Gastrocnemius medialis (tissue), 4 donors: ENCODE data around the gene RNU7-1. TPM values are rescaled to one million over a fixed set of nuclear protein-coding genes. Genes with fewer than 3 reads are reported as not detected.

Source experiments
- ATAC-seq, 2 donors: fragments of 150-250 bp; one replicate each; pipeline ENCODE4 v1.9.1; 2016
- DNase-seq, 2 donors: peaks; one replicate each; pipeline ENCODE4 v3.0.0-alpha.2; 2019
- H3K27ac ChIP-seq, 4 donors: fragments of 200-600 bp; sonication (generic); 1 replicate in 1 of 4; 2 replicates in 3 of 4; pipeline ENCODE4 v1.5.1; 2016 to 2018; ENCODE audit warnings: mild to moderate bottlenecking in 2 of 4, moderate library complexity in 1 of 4
- H3K27me3 ChIP-seq, 3 donors: fragments of 200-600 bp; sonication (generic) in 2 of 3; 1 replicate in 1 of 3; 2 replicates in 2 of 3; pipeline versions ENCODE4 v1.5.1 to v1.6.0; 2016 to 2019; ENCODE audit warnings: mild to moderate bottlenecking in 1 of 3, moderate library complexity in 1 of 3
- H3K36me3 ChIP-seq, 2 donors: fragments of 200-600 bp; sonication (generic) in 1 of 2; one replicate each; pipeline ENCODE4 v1.5.1; 2017 to 2018
- H3K4me1 ChIP-seq, 2 donors: fragments of 200-600 bp; sonication (generic) in 1 of 2; one replicate each; pipeline ENCODE4 v1.5.1; 2016 to 2017; ENCODE audit warnings: mild to moderate bottlenecking in 2 of 2
- H3K4me3 ChIP-seq, 4 donors: fragments of 200-600 bp; sonication (generic) in 3 of 4; 1 replicate in 1 of 4; 2 replicates in 3 of 4; pipeline ENCODE4 v1.5.1; 2016 to 2019; ENCODE audit warnings: mild to moderate bottlenecking in 2 of 4
- H3K9me3 ChIP-seq, 3 donors: fragments of 200-600 bp; sonication (generic) in 2 of 3; 1 replicate in 1 of 3; 2 replicates in 2 of 3; pipeline ENCODE4 v1.5.1; 2016 to 2019
- CTCF ChIP-seq, 5 experiments: fragments of 450-650 bp in 3 of 5; fragments of 200-600 bp in 2 of 5; sonication (generic) in 2 of 5; IDR thresholded peaks in 4 of 5; conservative IDR thresholded peaks in 1 of 5; 1 replicate in 4 of 5; 2 replicates in 1 of 5; pipeline ENCODE4 v1.5.1; 2016 to 2019; ENCODE audit warnings: antibody characterized with exemption in 5 of 5, mild to moderate bottlenecking in 3 of 5, moderate library complexity in 3 of 5
- POLR2A ChIP-seq, 2 donors: fragments of 450-650 bp; IDR thresholded peaks; one replicate each; pipeline ENCODE4 v1.6.1; 2017; ENCODE audit warnings: antibody characterized with exemption in 2 of 2, mild to moderate bottlenecking in 2 of 2, moderate library complexity in 2 of 2
- in situ Hi-C, 4 donors: fragments of 200-750 bp; cut with MboI; loops; one replicate each; pipeline versions ENCODE4 v1.15.0 to v1.8.0; 2017; ENCODE audit warnings: low sequenced_read_pairs in 4 of 4
- intact Hi-C: fragments of 100-400 bp; cut with DNase I; formaldehyde crosslinking; loops from one replicate; pipeline ENCODE4 v1.15.1; 2023; ENCODE audit warnings: low total_unique reads
- microRNA counts, 2 donors: library from miRNA; unstranded; fragments of <30 nt; microRNA quantifications; one replicate each; lab custom pipeline; 2016
- microRNA-seq, 2 donors: library from miRNA; unstranded; fragments of <30 nt; microRNA quantifications; one replicate each; pipeline ENCODE4, GENCODE V29; 2016; ENCODE audit warnings: borderline replicate concordance in 2 of 2
- total RNA-seq, 4 donors: library from RNA; depleted of rRNA; stranded (reverse); fragments of >200 nt; gene quantifications; one replicate each; pipeline versions ENCODE4 v1.1.0 to v1.2.3, GENCODE V29; 2016

The RNU7-1 gene
- total RNA-seq, 4 donors from 2014 or later, result not detected

GRCh38 chr12:6982532-6982931 is 38.9 kb downstream of the RNU7-1 start:
- Histone ChIP-seq H3K27me3 (no peaks in the 10 kb centered on the region), H3K36me3 (peaks cover 0 to 58% of the 10 kb centered on the region in 2 donors), H3K4me3 (no peak overlapping the region), H3K4me1 (no peaks in the 10 kb centered on the region), H3K9me3 (no peaks in the 10 kb centered on the region), H3K27ac (no peak overlapping the region)
- no peak for DNase-seq
- in situ Hi-C loops, result no loop called here
- TF ChIP-seq POLR2A (IDR thresholded peaks at IDR 0.05) (no peak), CTCF (IDR thresholded peaks at IDR 0.05 in 4 of 5, conservative IDR thresholded peaks at IDR 0.05 in 1 of 5) (no peak)
- intact Hi-C loops, result no loop called here
- no peak for ATAC-seq

GRCh38 chr12:6987956-6988553 is 44.4 kb downstream of the RNU7-1 start:
- ATAC-seq (no peak), DNase-seq (no peak)
- TF ChIP-seq CTCF (IDR thresholded peaks at IDR 0.05 in 4 of 5, conservative IDR thresholded peaks at IDR 0.05 in 1 of 5) (no peak), POLR2A (IDR thresholded peaks at IDR 0.05) (no peak)
- intact Hi-C loops, result no loop called here
- H3K4me3 ChIP-seq, result no peak overlapping the region
- peaks cover 0 to 3% of the 10 kb centered on the region in 2 donors for H3K36me3 ChIP-seq
- H3K4me1 ChIP-seq, result no peaks in the 10 kb centered on the region
- no peaks in the 10 kb centered on the region for H3K9me3 ChIP-seq
- in situ Hi-C loops, result no loop called here
- H3K27me3 ChIP-seq, result no peaks in the 10 kb centered on the region
- H3K27ac ChIP-seq, result no peak overlapping the region

MicroRNAs within 50 kb of the gene (microRNA counts, 767-probe panel; counts per million panel counts)
- microRNA hsa-miR-141-3p (lab: Ali Mortazavi, UCI) (356 to 448 counts per million in 2 donors), microRNA hsa-miR-200c-3p (lab: Ali Mortazavi, UCI) (356 to 448 counts per million in 2 donors)

Small RNA genes within 50 kb of the gene (microRNA-seq; reads per million reads assigned to microRNA genes)
- gene MIR141 (0.85 to 1.2 reads per million in 2 donors), gene MIR200C (129 to 134 reads per million in 2 donors)

Other genes with a start within 250 kb of the RNU7-1 start
- not detected for gene PIANP, start 243.0 kb upstream of the RNU7-1 start, total RNA-seq
- gene COPS7A, start 219.8 kb upstream of the RNU7-1 start, total RNA-seq, result 100 to 1,000 TPM in 2 of 4 donors, 10 to 100 TPM in 2; 82.0 to 132 (median 99.0) TPM
- gene MLF2, start 190.7 kb upstream of the RNU7-1 start, total RNA-seq, result 100 to 1,000 TPM; 105 to 181 (median 165) TPM
- gene PTMS, start 177.5 kb upstream of the RNU7-1 start, total RNA-seq, result 10 to 100 TPM; 15.0 to 40.4 (median 31.5) TPM
- gene LAG3, start 171.3 kb upstream of the RNU7-1 start, total RNA-seq, result not detected
- 10 to 100 TPM in 1 of 4 donors, 1 to 10 TPM in 3; 1.8 to 12.9 (median 3.8) TPM for gene CD4, start 154.3 kb upstream of the RNU7-1 start, total RNA-seq
- under 1 TPM in 3 of 4 donors, not detected in 1; 0.16 to 0.31 (median 0.20) TPM for gene GPR162, start 122.0 kb upstream of the RNU7-1 start, total RNA-seq
- 1 to 10 TPM in 3 of 4 donors, under 1 TPM in 1; 0.66 to 4.7 (median 1.5) TPM for gene P3H3, start 115.4 kb upstream of the RNU7-1 start, total RNA-seq
- gene GNB3, start 102.9 kb upstream of the RNU7-1 start, total RNA-seq, result not detected
- gene CDCA3, start 92.5 kb upstream of the RNU7-1 start, total RNA-seq, result 1 to 10 TPM in 1 of 4 donors, under 1 TPM in 3; 0.25 to 4.4 (median 0.65) TPM
- 100 to 1,000 TPM in 1 of 4 donors, 10 to 100 TPM in 3; 66.4 to 120 (median 74.1) TPM for gene USP5, start 91.7 kb upstream of the RNU7-1 start, total RNA-seq
- gene TPI1, start 76.3 kb upstream of the RNU7-1 start, total RNA-seq, result 100 to 1,000 TPM; 500 to 741 (median 604) TPM
- gene SPSB2, start 70.5 kb upstream of the RNU7-1 start, total RNA-seq, result 10 to 100 TPM in 1 of 4 donors, 1 to 10 TPM in 3; 4.6 to 10.0 (median 5.0) TPM
- gene LRRC23, start 39.0 kb upstream of the RNU7-1 start, total RNA-seq, result 10 to 100 TPM in 2 of 4 donors, 1 to 10 TPM in 2; 6.5 to 14.0 (median 11.0) TPM
- gene ENO2, start 29.2 kb upstream of the RNU7-1 start, total RNA-seq, result 1 to 10 TPM in 3 of 4 donors, under 1 TPM in 1; 0.97 to 6.2 (median 1.8) TPM
- 10 to 100 TPM; 11.5 to 31.5 (median 26.5) TPM for gene ATN1, start 15.9 kb upstream of the RNU7-1 start, total RNA-seq
- gene C12orf57, start 206 bp downstream of the RNU7-1 start, total RNA-seq, result 100 to 1,000 TPM; 175 to 220 (median 183) TPM
- 1 to 10 TPM in 3 of 4 donors, under 1 TPM in 1; 0.87 to 7.6 (median 5.0) TPM for gene PTPN6, start 7.5 kb downstream of the RNU7-1 start, total RNA-seq
- 100 to 1,000 TPM; 226 to 304 (median 238) TPM for gene PHB2, start 26.8 kb downstream of the RNU7-1 start, total RNA-seq
- 10 to 100 TPM; 25.8 to 40.6 (median 32.1) TPM for gene EMG1, start 27.1 kb downstream of the RNU7-1 start, total RNA-seq
- gene LPCAT3, start 74.7 kb downstream of the RNU7-1 start, total RNA-seq, result 10 to 100 TPM; 19.4 to 42.8 (median 36.7) TPM
- gene C1S, start 116.9 kb downstream of the RNU7-1 start, total RNA-seq, result 10 to 100 TPM; 58.1 to 90.8 (median 85.9) TPM
- gene C1R, start 148.6 kb downstream of the RNU7-1 start, total RNA-seq, result 10 to 100 TPM; 47.5 to 97.8 (median 74.9) TPM
- 10 to 100 TPM; 15.0 to 18.7 (median 16.7) TPM for gene C1RL, start 165.4 kb downstream of the RNU7-1 start, total RNA-seq
- not detected for gene RBP5, start 185.1 kb downstream of the RNU7-1 start, total RNA-seq
- gene CLSTN3, start 186.6 kb downstream of the RNU7-1 start, total RNA-seq, result 1 to 10 TPM; 1.2 to 3.5 (median 2.4) TPM
- 10 to 100 TPM; 66.8 to 96.9 (median 71.1) TPM for gene PEX5, start 245.9 kb downstream of the RNU7-1 start, total RNA-seq